Metanephros (tissue), 1 donor: ENCODE data around the gene ABCA2. TPM values are rescaled to one million over a fixed set of nuclear protein-coding genes. Genes with fewer than 3 reads are reported as not detected.

Source experiments
- total RNA-seq: library from RNA; depleted of rRNA; stranded (reverse); fragments of >200 nt; gene quantifications from one replicate; pipeline ENCODE4 v1.2.3, GENCODE V29; 2014

The ABCA2 gene, protein sequence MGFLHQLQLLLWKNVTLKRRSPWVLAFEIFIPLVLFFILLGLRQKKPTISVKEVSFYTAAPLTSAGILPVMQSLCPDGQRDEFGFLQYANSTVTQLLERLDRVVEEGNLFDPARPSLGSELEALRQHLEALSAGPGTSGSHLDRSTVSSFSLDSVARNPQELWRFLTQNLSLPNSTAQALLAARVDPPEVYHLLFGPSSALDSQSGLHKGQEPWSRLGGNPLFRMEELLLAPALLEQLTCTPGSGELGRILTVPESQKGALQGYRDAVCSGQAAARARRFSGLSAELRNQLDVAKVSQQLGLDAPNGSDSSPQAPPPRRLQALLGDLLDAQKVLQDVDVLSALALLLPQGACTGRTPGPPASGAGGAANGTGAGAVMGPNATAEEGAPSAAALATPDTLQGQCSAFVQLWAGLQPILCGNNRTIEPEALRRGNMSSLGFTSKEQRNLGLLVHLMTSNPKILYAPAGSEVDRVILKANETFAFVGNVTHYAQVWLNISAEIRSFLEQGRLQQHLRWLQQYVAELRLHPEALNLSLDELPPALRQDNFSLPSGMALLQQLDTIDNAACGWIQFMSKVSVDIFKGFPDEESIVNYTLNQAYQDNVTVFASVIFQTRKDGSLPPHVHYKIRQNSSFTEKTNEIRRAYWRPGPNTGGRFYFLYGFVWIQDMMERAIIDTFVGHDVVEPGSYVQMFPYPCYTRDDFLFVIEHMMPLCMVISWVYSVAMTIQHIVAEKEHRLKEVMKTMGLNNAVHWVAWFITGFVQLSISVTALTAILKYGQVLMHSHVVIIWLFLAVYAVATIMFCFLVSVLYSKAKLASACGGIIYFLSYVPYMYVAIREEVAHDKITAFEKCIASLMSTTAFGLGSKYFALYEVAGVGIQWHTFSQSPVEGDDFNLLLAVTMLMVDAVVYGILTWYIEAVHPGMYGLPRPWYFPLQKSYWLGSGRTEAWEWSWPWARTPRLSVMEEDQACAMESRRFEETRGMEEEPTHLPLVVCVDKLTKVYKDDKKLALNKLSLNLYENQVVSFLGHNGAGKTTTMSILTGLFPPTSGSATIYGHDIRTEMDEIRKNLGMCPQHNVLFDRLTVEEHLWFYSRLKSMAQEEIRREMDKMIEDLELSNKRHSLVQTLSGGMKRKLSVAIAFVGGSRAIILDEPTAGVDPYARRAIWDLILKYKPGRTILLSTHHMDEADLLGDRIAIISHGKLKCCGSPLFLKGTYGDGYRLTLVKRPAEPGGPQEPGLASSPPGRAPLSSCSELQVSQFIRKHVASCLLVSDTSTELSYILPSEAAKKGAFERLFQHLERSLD (N-terminal part only)
- total RNA-seq, result 39.4 TPM

GRCh38 chr9:137027369-137028262, at the start of gene ABCA2:
Gene ABCA2 (minus strand): TSS chr9:137028237. CDS start chr9:137028140, 97 bp downstream.

GRCh38 chr9:137077010-137077747, 49.1 kb upstream of the ABCA2 start, which contains the start of gene UAP1L1:
Gene UAP1L1 (plus strand): TSS chr9:137077517. CDS start chr9:137077533, 16 bp downstream.

GRCh38 chr9:137070201-137070905, 42.3 kb upstream of the ABCA2 start, which contains the start of gene SAPCD2:
Gene SAPCD2 (minus strand): TSS chr9:137070557. CDS start chr9:137070460, 97 bp downstream.

GRCh38 chr9:137053944-137054931, 26.2 kb upstream of the ABCA2 start, which contains the start of gene ENTPD2:
Gene ENTPD2 (minus strand): TSS chr9:137054061. CDS start chr9:137053997, 64 bp downstream.

GRCh38 chr9:137046088-137046787, 18.2 kb upstream of the ABCA2 start, which contains the start of gene NPDC1:
Gene NPDC1 (minus strand): TSS chr9:137046177. CDS start chr9:137045989, 188 bp downstream.

GRCh38 chr9:137031904-137032640, 4.0 kb upstream of the ABCA2 start, which contains the start of gene FUT7:
Gene FUT7 (minus strand): TSS chr9:137032088. CDS start chr9:137031991, 97 bp downstream.

DNA sequence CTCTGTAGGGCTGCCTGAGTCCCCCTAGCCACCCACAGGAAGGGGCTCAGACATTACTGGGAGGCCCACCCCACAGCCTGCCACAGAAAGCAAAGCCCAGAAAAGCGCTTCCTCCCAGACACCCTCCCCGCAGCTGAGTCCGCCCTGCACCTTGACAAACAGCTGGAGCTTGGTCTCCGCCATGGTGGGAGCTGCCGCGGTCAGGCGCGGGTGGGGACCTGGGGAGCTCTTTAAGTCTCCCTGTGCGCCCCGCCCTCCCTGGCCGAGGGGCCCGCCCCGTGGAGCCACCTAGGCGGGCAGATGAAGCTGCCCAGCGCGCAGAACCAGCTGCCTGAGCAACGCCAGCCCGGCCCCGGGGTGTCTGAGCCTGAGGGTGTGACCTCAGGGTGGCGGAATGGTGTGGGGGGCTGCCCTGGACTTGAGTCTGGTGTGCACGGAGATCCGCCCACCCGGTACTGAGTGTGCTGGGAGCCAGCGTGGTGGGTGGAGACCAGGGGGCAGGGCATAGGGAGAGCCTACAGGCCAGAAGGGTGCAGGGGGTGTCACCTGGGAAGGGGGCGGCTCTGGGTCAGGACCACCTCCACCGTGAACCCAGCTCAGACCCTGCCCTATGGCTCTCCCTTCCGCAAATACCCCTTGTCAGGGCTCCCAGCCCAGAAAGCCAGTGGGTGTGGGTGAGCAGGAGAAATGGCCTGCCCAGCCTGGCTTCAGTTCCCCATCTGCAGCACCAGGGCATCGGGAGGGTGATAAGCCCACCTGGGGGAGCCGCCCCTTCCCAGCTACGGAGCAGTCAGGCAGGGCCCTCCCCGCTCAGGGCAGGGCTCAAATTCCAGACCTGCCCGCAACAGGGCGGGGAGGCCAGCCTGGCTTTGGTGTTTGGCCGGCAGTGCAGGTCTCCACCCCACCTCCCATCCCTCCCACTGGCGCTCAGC, 31.4 kb downstream of the ABCA2 start, which contains the start of gene CLIC3:
TSS of gene CLIC3 (minus strand) at position 208 of the 932 bp plus-strand sequence. CDS start at position 183, 25 bp downstream.

DNA sequence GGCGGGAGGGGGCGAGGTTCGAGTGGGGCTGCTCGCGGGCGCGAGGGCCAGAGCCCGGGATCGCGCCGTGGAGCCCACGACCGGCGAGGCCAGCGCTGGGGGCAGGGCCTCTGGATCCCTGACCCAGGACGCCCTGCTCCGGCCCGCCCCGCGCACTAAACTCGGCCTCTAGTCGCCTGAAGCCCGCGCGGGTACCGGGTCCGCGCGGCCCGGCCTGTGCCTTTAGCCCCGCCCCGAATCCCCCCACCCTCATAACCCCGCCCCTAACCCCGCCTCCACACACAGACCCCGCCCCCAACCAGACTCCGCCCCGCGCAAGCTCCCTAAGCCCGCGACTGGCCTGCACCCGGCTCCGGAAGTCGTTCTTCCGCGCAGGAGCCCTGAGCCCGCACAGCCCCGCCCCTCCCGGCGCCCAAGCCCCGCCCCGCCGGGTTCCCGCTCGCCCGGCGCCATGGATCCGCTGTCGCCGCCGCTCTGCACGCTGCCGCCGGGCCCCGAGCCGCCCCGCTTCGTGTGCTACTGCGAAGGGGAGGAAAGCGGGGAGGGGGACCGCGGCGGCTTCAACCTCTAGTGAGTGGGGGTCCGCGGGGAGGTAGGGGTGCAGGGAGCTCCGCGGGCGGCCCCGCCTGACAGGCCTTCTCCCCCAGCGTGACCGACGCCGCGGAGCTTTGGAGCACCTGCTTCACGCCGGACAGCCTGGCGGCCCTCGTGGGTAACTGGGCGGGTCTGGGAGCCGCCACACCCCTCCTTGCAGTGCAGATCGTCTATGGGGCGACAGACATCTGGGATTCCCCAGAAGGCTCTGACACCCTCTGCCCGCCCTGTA, 35.8 kb downstream of the ABCA2 start, which contains the start of gene PAXX:
TSS of gene PAXX (plus strand) at position 430 of the 826 bp plus-strand sequence. CDS start at position 452, 22 bp downstream.

DNA sequence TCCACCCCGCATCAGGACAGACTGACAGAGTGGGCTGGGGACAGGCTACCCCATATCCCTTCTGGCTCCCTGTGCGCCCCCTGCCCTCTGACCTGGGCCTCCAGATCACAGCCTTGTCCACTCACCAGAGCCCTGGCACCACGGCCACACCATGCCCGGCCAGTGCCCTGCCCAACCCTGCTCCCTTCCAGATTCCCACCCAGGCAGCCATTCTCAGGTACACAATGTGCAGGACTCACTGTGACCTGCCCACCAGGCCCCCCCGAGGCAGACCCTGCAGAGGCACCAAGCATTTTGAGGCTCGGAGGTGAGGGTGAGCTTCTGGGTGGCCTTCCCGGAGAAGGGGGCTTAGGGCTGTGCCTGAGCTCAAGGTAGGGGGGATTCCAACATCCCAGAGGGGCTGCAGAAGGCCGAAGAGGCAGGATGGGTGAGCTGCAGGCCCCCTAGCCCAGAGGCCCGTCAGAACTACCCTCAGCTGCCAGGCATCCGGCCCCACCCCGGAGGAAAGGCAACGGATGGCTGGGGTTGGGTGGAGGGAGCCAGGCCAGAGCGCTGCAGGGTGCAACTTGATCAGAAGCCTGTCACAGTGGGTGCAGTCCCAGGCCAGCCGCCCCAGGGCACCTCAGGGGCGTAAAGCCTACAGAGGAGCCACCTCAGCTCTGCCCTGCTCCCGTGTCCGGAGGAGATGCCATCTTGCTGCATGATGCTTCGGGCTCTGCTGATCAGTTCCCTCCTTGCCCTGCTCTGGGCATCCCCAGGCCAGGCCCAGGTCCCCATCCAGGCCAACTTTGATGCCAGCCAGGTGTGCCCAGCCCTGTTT, 45.6 kb downstream of the ABCA2 start, which contains the start of gene LCNL1:
TSS of gene LCNL1 (plus strand) at position 762 of the 820 bp plus-strand sequence. CDS start 594 bp downstream, outside the sequence.

GRCh38 chr9:136977223-136977622, 50.8 kb downstream of the ABCA2 start, which contains the start of gene PTGDS:
Gene PTGDS (plus strand): TSS chr9:136977504. CDS start chr9:136977579, 75 bp downstream.

